MM.1S (cell line): ENCODE measurements around the gene TCF23.
"Not testable (repeated sequence)": the region's sequence is repeated elsewhere in the genome, so short reads cannot be mapped to it uniquely, and the experiment has no call there.

Source experiments
- DNase-seq: peaks from one replicate; pipeline ENCODE4 v3.0.0-alpha.2; 2015
- H2AFZ ChIP-seq: fragments of 300-600 bp; sonication (generic); 2 replicates; pipeline ENCODE4 v1.6.0; 2016; ENCODE audit warnings: antibody characterized with exemption, low read length
- H3F3A ChIP-seq: fragments of 300-600 bp; sonication (generic); 2 replicates; pipeline ENCODE4 v1.6.1; 2016; ENCODE audit warnings: mild to moderate bottlenecking, antibody characterized with exemption, low read length, moderate library complexity, mixed read lengths; ENCODE audit not compliant: insufficient read depth
- H3K27ac ChIP-seq: fragments of 300-600 bp; sonication (generic); 2 replicates; pipeline ENCODE4 v1.5.1; 2016; ENCODE audit warnings: mild to moderate bottlenecking, low read length
- H3K27me3 ChIP-seq: fragments of 300-600 bp; sonication (generic); replicated peaks from 2 replicates; pipeline ENCODE4 v1.6.0; 2016; ENCODE audit warnings: low read length; ENCODE audit not compliant: insufficient read depth
- H3K36me3 ChIP-seq: fragments of 300-600 bp; sonication (generic); replicated peaks from 2 replicates; pipeline ENCODE4 v1.6.1; 2016; ENCODE audit warnings: mild to moderate bottlenecking, low read length, mixed read lengths; ENCODE audit not compliant: insufficient read depth
- H3K4me1 ChIP-seq: fragments of 300-600 bp; sonication (generic); 2 replicates; pipeline ENCODE4 v1.6.1; 2016; ENCODE audit warnings: low read length, mixed read lengths
- H3K4me2 ChIP-seq: fragments of 300-600 bp; sonication (generic); 2 replicates; pipeline ENCODE4 v1.6.0; 2016; ENCODE audit warnings: low read depth, low read length
- H3K4me3 ChIP-seq: fragments of 300-600 bp; sonication (generic); 2 replicates; pipeline ENCODE4 v1.5.1; 2016; ENCODE audit warnings: low read length, mixed read lengths
- H3K79me2 ChIP-seq: fragments of 300-600 bp; sonication (generic); 2 replicates; pipeline ENCODE4 v1.6.1; 2016; ENCODE audit warnings: mixed run types, low read length, mixed read lengths
- H3K9ac ChIP-seq: fragments of 300-600 bp; sonication (generic); 2 replicates; pipeline ENCODE4 v1.6.1; 2016; ENCODE audit warnings: low read length, mixed read lengths
- H3K9me2 ChIP-seq: fragments of 300-600 bp; sonication (generic); replicated peaks from 2 replicates; pipeline ENCODE4 v1.6.1; 2016; ENCODE audit warnings: mild to moderate bottlenecking, low read length, mixed read lengths; ENCODE audit not compliant: insufficient read depth
- H3K9me3 ChIP-seq: fragments of 300-600 bp; sonication (generic); replicated peaks from 2 replicates; pipeline ENCODE4 v1.6.1; 2016; ENCODE audit warnings: mild to moderate bottlenecking, low read length, mixed read lengths; ENCODE audit not compliant: insufficient read depth
- H4K20me1 ChIP-seq: fragments of 300-600 bp; sonication (generic); 2 replicates; pipeline ENCODE4 v1.6.1; 2016; ENCODE audit warnings: mild to moderate bottlenecking, low read length, moderate library complexity, mixed read lengths; ENCODE audit not compliant: insufficient read depth
- CTCF ChIP-seq: fragments of 300-600 bp; sonication (generic); IDR thresholded peaks from 2 replicates; pipeline ENCODE4 v1.5.1; 2016; ENCODE audit warnings: antibody characterized with exemption, low read length, mixed read lengths
- EZH2 ChIP-seq: fragments of 300-600 bp; sonication (generic); optimal IDR thresholded peaks from 2 replicates; pipeline ENCODE3; 2017; ENCODE audit warnings: low read depth, mild to moderate bottlenecking, antibody characterized with exemption, low read length, mixed read lengths
- EZH2phosphoT487 ChIP-seq: fragments of 300-600 bp; sonication (generic); IDR thresholded peaks from 2 replicates; pipeline ENCODE4 v1.6.1; 2018; ENCODE audit warnings: antibody characterized with exemption, low read length

Gene TCF23

GRCh38 chr2:27175330-27175729 lies 26.5 kb downstream of the TCF23 start:
- Histone ChIP-seq H3K27ac (no peak overlapping the region), H3K9ac (no peak overlapping the region), H3K9me3 (no peaks in the 10 kb centered on the region), H3K4me1 (peaks cover 14% of the 10 kb centered on the region), H3K79me2 (no peaks in the 10 kb centered on the region), H3K9me2 (no peaks in the 10 kb centered on the region), H3K4me2 (no peak overlapping the region), H3K4me3 (no peak overlapping the region), H2AFZ (no peak overlapping the region), H4K20me1 (no peaks in the 10 kb centered on the region), H3K27me3 (no peaks in the 10 kb centered on the region), H3F3A (no peaks in the 10 kb centered on the region), H3K36me3 (no peaks in the 10 kb centered on the region)
- DNase-seq, result no peak
- TF ChIP-seq CTCF, result no peak
- TF ChIP-seq EZH2, result no peak
- TF ChIP-seq EZH2phosphoT487, result no peak

GRCh38 chr2:27175781-27176180 lies 27.0 kb downstream of the TCF23 start:
- H3F3A ChIP-seq, H2AFZ ChIP-seq, H3K9me2 ChIP-seq, H3K9ac ChIP-seq, H3K27ac ChIP-seq, DNase-seq, H3K4me3 ChIP-seq, H3K36me3 ChIP-seq, H3K79me2 ChIP-seq, H4K20me1 ChIP-seq, H3K9me3 ChIP-seq, H3K27me3 ChIP-seq, H3K4me2 ChIP-seq: not testable (repeated sequence)
- peaks cover 14% of the 10 kb centered on the region for H3K4me1 ChIP-seq

GRCh38 chr2:27177441-27178351 lies 28.9 kb downstream of the TCF23 start:
- H3K4me2 ChIP-seq, result no peak overlapping the region

More at GRCh38 chr2:27177441-27178351, 28.9 kb downstream of the TCF23 start:
- Histone ChIP-seq H4K20me1 (no peaks in the 10 kb centered on the region), H3K9ac (no peak overlapping the region), H3K27ac (no peak overlapping the region), H3K79me2 (no peaks in the 10 kb centered on the region), H2AFZ (no peak overlapping the region), H3K36me3 (no peaks in the 10 kb centered on the region), H3K4me1 (peaks cover 14% of the 10 kb centered on the region), H3K4me3 (no peak overlapping the region), H3F3A (no peaks in the 10 kb centered on the region), H3K27me3 (no peaks in the 10 kb centered on the region), H3K9me2 (no peaks in the 10 kb centered on the region), H3K9me3 (no peaks in the 10 kb centered on the region)
- DNase-seq, result no peak
- TF ChIP-seq EZH2phosphoT487 (no peak), CTCF (no peak), EZH2 (no peak)
